Hematopoietic multipotent progenitor cell treated with erythropoietin and hydrocortisone succinate and interleukin-3 and kit ligand, for 4 days (in vitro differentiated cells): ENCODE data around the gene KANSL1.
"Not testable (repeated sequence)": the region's sequence is repeated elsewhere in the genome, so short reads cannot be mapped to it uniquely, and the experiment has no call there.

ENCODE experiments used
- DNase-seq: peaks from one replicate; pipeline ENCODE4 v3.0.0-alpha.2; 2015

Gene KANSL1

GRCh38 chr17:46031920-46032319 lies 161.3 kb downstream of the KANSL1 start:
- no peak for DNase-seq

- no peak for DNase-seq
Measured at GRCh38 chr17:46031440-46031839, 161.8 kb downstream of the KANSL1 start.

GRCh38 chr17:46030752-46031151 lies 162.5 kb downstream of the KANSL1 start:
- DNase-seq, result no peak

- no peak for DNase-seq
Measured at GRCh38 chr17:46029627-46030026, 163.6 kb downstream of the KANSL1 start.

DNA sequence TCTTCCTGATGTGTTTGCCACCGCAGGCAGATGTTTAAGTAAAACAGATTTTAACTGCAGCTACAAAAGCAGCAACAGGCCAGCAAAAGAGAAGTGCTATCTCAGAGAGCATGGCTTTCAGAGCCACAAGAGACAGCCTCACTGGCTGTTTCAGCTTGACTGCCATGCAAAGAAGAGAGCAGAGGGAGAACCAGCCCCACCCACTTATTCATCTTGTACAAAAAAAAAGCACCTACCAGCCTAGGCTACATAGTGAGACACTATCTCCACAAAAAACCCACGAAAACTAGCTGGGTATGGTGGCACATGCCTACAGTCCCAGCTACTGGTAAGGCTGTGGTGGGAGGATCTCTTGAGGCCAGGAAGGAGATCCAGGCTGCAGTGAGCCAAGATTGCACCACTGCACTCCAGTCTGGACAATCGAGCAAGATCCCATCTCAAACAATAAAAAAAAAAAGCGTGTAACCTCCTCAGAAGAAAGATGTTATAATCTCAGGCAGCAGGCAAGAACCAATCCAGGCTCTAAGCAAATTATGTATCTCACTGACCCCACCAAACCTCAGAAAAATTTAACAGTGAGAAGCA lies 164.2 kb downstream of the KANSL1 start:
- peak; percentile 58 for DNase-seq

DNA sequence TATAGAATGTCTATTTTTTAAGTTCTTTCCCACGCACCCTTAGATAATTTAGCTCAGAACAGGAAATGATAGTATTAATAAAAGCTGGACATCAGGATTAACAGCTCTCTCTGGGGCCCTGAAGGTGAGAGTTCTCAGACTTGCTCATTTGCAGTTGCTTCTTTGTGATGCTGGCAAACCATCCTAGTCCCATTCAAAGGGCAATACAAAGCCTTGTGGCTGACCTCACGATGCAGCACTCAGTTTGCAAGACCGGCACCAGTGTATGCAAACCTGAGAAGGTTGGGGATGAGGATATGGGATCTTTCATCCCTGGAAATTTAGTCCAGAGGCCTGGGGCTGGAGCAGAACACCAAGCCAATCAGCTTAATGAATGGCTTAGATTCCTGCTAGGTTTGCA lies 164.9 kb downstream of the KANSL1 start:
- no peak for DNase-seq

GRCh38 chr17:46027976-46028325 lies 165.3 kb downstream of the KANSL1 start:
- DNase-seq, result no peak

DNA sequence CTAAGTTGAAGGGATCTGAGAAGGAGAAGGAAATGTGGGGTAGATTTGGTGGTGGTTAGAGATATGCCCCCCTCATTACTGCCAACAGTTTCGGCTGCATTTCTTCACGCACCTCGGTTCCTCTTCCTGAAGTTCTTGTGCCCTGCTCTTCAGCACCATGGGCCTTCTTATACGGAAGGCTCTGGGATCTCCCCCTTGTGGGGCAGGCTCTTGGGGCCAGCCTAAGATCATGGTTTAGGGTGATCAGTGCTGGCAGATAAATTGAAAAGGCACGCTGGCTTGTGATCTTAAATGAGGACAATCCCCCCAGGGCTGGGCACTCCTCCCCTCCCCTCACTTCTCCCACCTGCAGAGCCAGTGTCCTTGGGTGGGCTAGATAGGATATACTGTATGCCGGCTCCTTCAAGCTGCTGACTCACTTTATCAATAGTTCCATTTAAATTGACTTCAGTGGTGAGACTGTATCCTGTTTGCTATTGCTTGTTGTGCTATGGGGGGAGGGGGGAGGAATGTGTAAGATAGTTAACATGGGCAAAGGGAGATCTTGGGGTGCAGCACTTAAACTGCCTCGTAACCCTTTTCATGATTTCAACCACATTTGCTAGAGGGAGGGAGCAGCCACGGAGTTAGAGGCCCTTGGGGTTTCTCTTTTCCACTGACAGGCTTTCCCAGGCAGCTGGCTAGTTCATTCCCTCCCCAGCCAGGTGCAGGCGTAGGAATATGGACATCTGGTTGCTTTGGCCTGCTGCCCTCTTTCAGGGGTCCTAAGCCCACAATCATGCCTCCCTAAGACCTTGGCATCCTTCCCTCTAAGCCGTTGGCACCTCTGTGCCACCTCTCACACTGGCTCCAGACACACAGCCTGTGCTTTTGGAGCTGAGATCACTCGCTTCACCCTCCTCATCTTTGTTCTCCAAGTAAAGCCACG lies 165.9 kb downstream of the KANSL1 start:
- no peak for DNase-seq

GRCh38 chr17:46026166-46027047 lies 166.8 kb downstream of the KANSL1 start:
- DNase-seq, result no peak

DNA sequence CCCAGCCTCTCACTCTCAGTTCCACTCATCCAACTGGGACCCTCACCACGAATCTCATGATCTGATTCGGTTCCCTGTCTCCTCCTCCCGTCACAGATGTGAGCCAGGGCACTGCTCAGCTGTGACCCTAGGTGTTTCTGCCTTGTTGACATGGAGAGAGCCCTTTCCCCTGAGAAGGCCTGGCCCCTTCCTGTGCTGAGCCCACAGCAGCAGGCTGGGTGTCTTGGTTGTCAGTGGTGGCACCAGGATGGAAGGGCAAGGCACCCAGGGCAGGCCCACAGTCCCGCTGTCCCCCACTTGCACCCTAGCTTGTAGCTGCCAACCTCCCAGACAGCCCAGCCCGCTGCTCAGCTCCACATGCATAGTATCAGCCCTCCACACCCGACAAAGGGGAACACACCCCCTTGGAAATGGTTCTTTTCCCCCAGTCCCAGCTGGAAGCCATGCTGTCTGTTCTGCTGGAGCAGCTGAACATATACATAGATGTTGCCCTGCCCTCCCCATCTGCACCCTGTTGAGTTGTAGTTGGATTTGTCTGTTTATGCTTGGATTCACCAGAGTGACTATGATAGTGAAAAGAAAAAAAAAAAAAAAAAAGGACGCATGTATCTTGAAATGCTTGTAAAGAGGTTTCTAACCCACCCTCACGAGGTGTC lies 167.6 kb downstream of the KANSL1 start:
- DNase-seq, result no peak

DNA sequence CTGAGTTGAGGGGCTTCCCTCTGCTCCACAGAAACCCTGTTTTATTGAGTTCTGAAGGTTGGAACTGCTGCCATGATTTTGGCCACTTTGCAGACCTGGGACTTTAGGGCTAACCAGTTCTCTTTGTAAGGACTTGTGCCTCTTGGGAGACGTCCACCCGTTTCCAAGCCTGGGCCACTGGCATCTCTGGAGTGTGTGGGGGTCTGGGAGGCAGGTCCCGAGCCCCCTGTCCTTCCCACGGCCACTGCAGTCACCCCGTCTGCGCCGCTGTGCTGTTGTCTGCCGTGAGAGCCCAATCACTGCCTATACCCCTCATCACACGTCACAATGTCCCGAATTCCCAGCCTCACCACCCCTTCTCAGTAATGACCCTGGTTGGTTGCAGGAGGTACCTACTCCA lies 168.2 kb downstream of the KANSL1 start:
- no peak for DNase-seq

DNA sequence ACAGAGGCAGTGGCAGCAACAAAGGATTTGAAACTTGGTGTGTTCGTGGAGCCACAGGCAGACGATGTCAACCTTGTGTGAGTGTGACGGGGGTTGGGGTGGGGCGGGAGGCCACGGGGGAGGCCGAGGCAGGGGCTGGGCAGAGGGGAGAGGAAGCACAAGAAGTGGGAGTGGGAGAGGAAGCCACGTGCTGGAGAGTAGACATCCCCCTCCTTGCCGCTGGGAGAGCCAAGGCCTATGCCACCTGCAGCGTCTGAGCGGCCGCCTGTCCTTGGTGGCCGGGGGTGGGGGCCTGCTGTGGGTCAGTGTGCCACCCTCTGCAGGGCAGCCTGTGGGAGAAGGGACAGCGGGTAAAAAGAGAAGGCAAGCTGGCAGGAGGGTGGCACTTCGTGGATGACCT lies 168.6 kb downstream of the KANSL1 start:
- no peak for DNase-seq

GRCh38 chr17:46023783-46024388 lies 169.3 kb downstream of the KANSL1 start:
- DNase-seq, result peak; percentile 43

- DNase-seq, result not testable (repeated sequence)
Measured at GRCh38 chr17:46023366-46023765, 169.9 kb downstream of the KANSL1 start.

DNA sequence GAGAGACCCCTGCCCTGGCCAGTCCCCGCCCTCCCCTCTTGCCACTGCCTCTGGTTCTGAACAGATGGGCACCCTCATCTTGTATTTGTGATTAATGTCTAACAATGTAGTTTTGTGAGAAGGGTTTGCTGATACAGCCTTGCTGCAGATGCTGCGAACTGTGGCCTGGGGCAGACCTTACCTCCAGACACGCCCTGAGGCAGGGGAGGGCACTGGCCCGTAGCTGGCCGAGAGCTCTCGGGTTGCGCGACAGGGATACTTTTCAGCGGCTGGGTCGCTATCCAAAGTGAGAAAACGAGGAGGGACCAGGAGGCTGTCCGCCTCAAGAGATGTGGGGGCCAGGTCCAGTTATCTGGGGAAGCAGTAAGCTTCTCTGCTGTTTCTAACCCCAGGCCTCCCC lies 172.2 kb downstream of the KANSL1 start:
- no peak for DNase-seq

DNA sequence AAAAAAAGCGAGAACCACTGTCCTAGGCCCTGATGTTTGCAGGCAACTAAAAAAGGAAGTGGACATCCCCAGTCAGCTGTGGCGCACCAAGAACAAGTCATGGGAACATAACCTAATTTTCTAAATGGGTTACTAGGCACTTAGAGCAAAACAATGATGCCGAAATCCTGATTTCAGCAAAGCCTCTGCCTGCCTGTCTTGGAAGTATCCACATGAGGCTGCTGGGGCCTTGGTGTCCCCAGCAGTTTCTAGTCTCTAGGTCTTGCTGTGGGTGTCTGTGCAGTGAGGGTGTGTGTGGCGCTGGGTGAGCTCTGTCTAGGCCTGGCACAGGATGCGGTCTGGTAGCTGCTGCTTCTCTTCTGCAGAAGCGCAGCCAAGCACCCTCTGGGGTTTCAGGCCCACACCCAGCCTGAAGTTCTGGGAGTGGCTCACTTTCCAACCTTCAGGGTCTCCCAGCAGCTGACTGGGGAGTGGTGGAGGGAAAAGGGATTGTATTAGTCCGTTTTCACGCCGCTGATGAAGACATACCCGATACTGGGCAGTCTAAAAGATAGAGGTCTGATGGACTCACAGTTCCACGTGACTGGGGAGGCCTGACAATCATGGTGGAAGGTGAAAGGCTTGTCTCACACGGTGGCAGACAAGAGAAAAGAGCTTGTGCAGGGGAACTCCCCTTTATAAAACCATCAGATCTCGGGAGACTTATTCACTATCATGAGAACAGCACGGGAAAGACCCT lies 173.0 kb downstream of the KANSL1 start:
- no peak for DNase-seq

- not testable (repeated sequence) for DNase-seq
Measured at GRCh38 chr17:46019408-46019925, 173.8 kb downstream of the KANSL1 start.

GRCh38 chr17:46013502-46014165 lies 179.6 kb downstream of the KANSL1 start:
- no peak for DNase-seq

GRCh38 chr17:46013127-46013501 lies 180.1 kb downstream of the KANSL1 start:
- DNase-seq, result no peak

GRCh38 chr17:46012506-46013079 lies 180.6 kb downstream of the KANSL1 start:
- no peak for DNase-seq
